22Rv1 (cell line): Measurements from ENCODE around the gene ITGB3BP.

Experiments
- ZFX ChIP-seq: fragments of 450-650 bp; IDR thresholded peaks from 2 replicates; pipeline ENCODE4 v1.6.1; 2017; ENCODE audit warnings: antibody characterized with exemption, borderline replicate concordance
- TF ChIP-seq, protein P1 (sequence below): fragments of 450-650 bp; IDR thresholded peaks from 2 replicates; pipeline ENCODE4 v1.5.1; 2017; ENCODE audit warnings: mild to moderate bottlenecking

DNA sequence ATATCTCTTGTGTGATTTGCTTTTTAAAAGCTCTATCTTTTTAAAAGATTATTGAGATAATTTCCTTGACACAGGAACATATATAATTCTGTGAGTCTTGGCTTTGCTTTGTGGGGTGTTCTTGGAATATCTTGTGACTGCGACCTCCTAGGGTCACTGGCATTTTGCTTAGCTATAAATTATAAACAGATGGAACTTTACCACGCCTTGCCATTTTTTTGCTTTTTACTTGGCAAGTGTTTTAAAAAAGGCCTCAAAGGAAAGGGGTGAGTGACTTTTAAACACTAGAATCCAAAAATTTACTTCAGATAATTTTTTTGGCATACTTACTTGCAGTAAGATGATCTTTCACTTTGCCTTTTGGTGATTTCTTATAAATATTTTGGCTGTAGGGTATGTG lies 112.0 kb downstream of the ITGB3BP start:
- TF ChIP-seq, protein P1, sequence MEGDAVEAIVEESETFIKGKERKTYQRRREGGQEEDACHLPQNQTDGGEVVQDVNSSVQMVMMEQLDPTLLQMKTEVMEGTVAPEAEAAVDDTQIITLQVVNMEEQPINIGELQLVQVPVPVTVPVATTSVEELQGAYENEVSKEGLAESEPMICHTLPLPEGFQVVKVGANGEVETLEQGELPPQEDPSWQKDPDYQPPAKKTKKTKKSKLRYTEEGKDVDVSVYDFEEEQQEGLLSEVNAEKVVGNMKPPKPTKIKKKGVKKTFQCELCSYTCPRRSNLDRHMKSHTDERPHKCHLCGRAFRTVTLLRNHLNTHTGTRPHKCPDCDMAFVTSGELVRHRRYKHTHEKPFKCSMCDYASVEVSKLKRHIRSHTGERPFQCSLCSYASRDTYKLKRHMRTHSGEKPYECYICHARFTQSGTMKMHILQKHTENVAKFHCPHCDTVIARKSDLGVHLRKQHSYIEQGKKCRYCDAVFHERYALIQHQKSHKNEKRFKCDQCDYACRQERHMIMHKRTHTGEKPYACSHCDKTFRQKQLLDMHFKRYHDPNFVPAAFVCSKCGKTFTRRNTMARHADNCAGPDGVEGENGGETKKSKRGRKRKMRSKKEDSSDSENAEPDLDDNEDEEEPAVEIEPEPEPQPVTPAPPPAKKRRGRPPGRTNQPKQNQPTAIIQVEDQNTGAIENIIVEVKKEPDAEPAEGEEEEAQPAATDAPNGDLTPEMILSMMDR = no peak
- TF ChIP-seq ZFX = no peak
